Neural cell (in vitro differentiated cells): ENCODE measurements around the gene TNS1.

Source experiments
- EZH2 ChIP-seq: fragments of 200-600, 300-800 bp; shearing (Covaris generic), sonication (generic); IDR thresholded peaks from 2 replicates; pipeline ENCODE4 v1.6.1; 2014; ENCODE audit warnings: antibody characterized with exemption, low read length, borderline replicate concordance, mild to moderate bottlenecking; ENCODE audit not compliant: insufficient read depth, poor library complexity, severe bottlenecking
- POLR2AphosphoS5 ChIP-seq: IDR thresholded peaks from 2 replicates; pipeline ENCODE4 v1.6.1; 2012
- RAD21 ChIP-seq: fragments of 450-650 bp; conservative IDR thresholded peaks from 2 replicates; pipeline ENCODE4 v1.6.1; 2014; ENCODE audit warnings: antibody characterized with exemption, mild to moderate bottlenecking, moderate library complexity
- TF ChIP-seq, protein P1 (sequence below): fragments of 450-650 bp; IDR thresholded peaks from 2 replicates; pipeline ENCODE4 v1.5.1; 2014; ENCODE audit warnings: antibody characterized with exemption, mild to moderate bottlenecking, moderate library complexity; ENCODE audit not compliant: poor library complexity, severe bottlenecking
- TF ChIP-seq, protein P2 (sequence below): IDR thresholded peaks from 2 replicates; pipeline ENCODE4 v1.6.1; 2012; ENCODE audit warnings: borderline replicate concordance

DNA sequence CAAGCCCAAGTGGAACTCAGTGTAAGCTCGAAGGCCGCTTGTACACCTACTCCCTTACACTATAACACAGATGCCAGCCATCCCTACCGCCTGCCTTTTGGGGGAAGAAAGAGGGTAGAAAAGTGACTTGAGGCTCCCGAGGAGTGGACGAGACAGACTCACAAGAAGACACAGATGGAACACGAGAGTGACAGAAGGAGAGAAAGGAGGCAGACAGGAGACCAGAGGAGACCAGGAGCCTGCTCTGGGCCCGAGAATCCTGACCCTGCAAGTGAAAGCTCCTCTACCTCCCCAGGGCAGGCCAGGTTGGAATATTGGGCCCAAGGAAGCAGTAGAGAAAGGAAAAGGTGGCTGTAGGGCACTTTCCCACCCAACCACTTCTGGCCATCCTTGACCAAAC lies 23.4 kb upstream of the TNS1 start:
- TF ChIP-seq, protein P1, sequence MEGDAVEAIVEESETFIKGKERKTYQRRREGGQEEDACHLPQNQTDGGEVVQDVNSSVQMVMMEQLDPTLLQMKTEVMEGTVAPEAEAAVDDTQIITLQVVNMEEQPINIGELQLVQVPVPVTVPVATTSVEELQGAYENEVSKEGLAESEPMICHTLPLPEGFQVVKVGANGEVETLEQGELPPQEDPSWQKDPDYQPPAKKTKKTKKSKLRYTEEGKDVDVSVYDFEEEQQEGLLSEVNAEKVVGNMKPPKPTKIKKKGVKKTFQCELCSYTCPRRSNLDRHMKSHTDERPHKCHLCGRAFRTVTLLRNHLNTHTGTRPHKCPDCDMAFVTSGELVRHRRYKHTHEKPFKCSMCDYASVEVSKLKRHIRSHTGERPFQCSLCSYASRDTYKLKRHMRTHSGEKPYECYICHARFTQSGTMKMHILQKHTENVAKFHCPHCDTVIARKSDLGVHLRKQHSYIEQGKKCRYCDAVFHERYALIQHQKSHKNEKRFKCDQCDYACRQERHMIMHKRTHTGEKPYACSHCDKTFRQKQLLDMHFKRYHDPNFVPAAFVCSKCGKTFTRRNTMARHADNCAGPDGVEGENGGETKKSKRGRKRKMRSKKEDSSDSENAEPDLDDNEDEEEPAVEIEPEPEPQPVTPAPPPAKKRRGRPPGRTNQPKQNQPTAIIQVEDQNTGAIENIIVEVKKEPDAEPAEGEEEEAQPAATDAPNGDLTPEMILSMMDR = no peak
- TF ChIP-seq POLR2AphosphoS5 = no peak
- TF ChIP-seq, protein P2, sequence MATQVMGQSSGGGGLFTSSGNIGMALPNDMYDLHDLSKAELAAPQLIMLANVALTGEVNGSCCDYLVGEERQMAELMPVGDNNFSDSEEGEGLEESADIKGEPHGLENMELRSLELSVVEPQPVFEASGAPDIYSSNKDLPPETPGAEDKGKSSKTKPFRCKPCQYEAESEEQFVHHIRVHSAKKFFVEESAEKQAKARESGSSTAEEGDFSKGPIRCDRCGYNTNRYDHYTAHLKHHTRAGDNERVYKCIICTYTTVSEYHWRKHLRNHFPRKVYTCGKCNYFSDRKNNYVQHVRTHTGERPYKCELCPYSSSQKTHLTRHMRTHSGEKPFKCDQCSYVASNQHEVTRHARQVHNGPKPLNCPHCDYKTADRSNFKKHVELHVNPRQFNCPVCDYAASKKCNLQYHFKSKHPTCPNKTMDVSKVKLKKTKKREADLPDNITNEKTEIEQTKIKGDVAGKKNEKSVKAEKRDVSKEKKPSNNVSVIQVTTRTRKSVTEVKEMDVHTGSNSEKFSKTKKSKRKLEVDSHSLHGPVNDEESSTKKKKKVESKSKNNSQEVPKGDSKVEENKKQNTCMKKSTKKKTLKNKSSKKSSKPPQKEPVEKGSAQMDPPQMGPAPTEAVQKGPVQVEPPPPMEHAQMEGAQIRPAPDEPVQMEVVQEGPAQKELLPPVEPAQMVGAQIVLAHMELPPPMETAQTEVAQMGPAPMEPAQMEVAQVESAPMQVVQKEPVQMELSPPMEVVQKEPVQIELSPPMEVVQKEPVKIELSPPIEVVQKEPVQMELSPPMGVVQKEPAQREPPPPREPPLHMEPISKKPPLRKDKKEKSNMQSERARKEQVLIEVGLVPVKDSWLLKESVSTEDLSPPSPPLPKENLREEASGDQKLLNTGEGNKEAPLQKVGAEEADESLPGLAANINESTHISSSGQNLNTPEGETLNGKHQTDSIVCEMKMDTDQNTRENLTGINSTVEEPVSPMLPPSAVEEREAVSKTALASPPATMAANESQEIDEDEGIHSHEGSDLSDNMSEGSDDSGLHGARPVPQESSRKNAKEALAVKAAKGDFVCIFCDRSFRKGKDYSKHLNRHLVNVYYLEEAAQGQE = no peak
- no peak for TF ChIP-seq RAD21
- no peak for TF ChIP-seq EZH2
